HG02623 (cell line): ENCODE results near the gene MDN1.

Experiments used
- ATAC-seq: cut with Tn5 transposase; IDR thresholded peaks from one replicate; pipeline ENCODE4 v1.9.1; 2021; ENCODE audit warnings: moderate library complexity; ENCODE audit not compliant: unreplicated experiment

The MDN1 gene

GRCh38 chr6:89703292-89703691 lies 116.3 kb downstream of the MDN1 start:
- ATAC-seq = no peak

GRCh38 chr6:89702349-89702748 lies 117.2 kb downstream of the MDN1 start:
- no peak for ATAC-seq

DNA sequence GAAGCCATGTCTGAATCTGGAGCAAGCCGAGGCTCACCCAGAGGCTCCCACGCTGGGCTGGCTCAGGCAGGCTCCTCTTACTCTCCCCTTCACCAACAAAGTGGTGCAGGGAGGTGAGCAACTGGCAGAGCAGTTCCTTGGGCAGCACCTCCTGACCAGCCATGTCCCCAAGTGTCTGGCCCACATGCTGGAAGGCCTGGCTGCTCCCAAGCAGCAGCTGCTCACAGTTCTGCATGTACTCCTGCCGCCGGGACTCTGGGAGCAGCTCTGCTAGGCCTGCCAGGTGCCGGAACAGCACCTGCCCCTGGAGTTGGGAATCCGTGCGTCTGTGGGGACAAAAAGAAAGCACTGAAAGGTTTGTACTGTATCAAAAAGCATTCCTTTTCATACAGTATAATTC lies 123.9 kb downstream of the MDN1 start:
- no peak for ATAC-seq

GRCh38 chr6:89694428-89694827 lies 125.2 kb downstream of the MDN1 start:
- no peak for ATAC-seq

GRCh38 chr6:89693207-89693606 lies 126.4 kb downstream of the MDN1 start:
- no peak for ATAC-seq

DNA sequence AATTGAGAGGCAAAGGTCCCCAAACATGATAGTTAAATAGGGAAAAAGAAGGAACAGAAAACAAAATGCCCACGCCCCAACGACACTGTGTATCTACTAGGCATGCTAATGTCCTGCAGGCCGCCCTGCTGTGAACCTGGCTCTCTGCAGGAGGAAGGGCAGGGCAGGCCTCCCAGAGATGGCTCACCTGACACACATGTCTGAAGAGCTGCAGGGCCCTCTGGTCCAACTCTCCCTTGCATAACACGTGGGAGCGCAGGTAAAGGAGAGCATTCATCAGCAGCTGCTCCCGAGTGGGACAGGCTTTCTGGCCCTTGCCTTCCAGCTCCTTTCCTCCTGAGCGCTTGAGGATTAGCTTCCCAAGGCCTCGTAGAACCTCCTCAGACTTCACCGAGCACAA lies 127.3 kb downstream of the MDN1 start:
- no peak for ATAC-seq

DNA sequence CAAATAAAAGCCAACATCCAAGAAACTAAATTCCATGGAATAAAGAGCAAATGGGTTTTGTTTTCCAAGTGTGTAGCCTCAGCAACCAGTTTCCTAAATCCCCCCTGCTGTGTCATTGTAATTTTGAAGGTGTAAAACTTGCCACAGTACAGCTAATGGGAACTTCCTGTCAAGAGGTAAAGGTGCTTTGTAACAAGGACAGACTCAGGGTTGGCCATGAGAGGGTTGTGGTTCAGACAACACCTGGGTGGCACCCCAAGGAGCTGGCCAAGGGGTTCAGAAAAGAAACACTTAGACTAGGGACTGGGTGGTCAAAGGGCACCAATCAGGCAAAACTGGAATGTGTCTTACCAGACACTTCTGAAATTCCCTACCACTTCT lies 128.7 kb downstream of the MDN1 start:
- no peak for ATAC-seq

- no peak for ATAC-seq
These were observed 129.9 kb downstream of the MDN1 start for GRCh38 chr6:89689732-89690131.

GRCh38 chr6:89688328-89688727 lies 131.3 kb downstream of the MDN1 start:
- no peak for ATAC-seq

DNA sequence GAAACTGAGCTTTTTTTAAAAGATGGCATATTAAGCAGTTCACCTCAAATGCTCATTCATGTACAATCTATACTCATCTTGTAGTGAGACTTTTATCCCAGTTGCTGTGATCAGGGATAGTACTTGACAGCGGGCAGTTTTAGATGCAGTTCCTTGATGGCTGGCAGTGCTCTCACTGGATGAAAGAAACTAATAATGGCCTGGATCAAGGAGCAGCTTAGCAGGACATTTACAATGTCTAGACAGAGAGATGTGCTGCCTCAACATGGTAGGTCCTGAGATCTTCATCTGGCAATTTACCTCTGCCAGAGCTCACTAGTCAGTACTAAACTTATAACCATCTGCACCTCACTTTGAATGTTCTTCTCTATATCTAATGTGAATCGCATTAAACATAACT lies 134.3 kb downstream of the MDN1 start:
- ATAC-seq = no peak

- no peak for ATAC-seq
These were observed 136.6 kb downstream of the MDN1 start for GRCh38 chr6:89682991-89683390.

DNA sequence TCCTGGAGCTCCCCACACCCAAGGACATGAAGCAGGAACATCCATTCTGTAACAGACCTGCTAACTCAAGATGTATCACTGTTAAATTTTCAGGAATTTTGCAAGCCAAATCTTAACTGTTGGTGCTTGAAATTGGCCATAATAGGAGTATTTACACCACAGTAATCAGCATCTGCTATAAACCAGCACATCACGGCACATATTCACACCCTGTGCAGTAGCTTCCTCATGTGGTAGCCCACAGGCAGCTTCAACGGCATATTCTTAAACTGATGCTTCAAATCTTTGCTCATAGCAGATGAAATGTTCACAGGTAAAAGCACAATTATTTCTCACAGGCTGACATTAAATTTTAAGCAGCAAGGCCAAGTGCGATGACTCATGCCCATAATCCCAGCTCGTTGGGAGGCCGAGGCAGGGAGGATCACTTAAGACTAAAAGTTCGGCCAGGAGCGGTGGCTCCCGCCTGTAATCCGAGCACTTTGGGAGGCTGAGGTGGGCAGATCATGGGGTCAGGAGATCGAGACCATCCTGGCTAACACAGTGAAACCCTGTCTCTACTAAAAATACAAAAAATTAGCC lies 137.5 kb downstream of the MDN1 start:
- no peak for ATAC-seq

- ATAC-seq = no peak
These were observed 139.0 kb downstream of the MDN1 start for GRCh38 chr6:89680551-89680950.

DNA sequence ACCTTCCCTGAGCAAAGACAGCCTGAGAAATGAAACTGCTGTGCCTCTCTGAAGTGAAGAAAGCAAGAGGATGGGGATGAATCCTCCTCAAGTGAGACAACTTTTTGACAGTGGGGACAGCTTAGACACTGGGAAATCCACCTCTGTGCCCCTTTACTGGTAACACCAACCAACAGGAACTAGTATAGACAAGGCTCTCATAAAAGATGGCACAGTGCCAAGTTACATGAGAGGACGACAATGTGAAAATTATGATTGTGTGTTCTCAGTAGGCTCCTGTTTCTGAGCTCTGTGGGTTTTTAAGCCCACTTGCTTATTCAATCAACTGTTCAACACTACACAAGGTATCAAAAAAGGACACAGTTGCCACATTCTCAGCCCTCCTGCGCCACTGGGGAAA lies 139.4 kb downstream of the MDN1 start:
- no peak for ATAC-seq

GRCh38 chr6:89679215-89680120 lies 140.1 kb downstream of the MDN1 start:
- no peak for ATAC-seq

- no peak for ATAC-seq
These were observed 141.1 kb downstream of the MDN1 start for GRCh38 chr6:89678531-89678930.

GRCh38 chr6:89675949-89676748 lies 143.4 kb downstream of the MDN1 start:
- ATAC-seq = no peak

GRCh38 chr6:89670935-89671565 lies 148.5 kb downstream of the MDN1 start:
- ATAC-seq = no peak

GRCh38 chr6:89669002-89669401 lies 150.6 kb downstream of the MDN1 start:
- no peak for ATAC-seq

DNA sequence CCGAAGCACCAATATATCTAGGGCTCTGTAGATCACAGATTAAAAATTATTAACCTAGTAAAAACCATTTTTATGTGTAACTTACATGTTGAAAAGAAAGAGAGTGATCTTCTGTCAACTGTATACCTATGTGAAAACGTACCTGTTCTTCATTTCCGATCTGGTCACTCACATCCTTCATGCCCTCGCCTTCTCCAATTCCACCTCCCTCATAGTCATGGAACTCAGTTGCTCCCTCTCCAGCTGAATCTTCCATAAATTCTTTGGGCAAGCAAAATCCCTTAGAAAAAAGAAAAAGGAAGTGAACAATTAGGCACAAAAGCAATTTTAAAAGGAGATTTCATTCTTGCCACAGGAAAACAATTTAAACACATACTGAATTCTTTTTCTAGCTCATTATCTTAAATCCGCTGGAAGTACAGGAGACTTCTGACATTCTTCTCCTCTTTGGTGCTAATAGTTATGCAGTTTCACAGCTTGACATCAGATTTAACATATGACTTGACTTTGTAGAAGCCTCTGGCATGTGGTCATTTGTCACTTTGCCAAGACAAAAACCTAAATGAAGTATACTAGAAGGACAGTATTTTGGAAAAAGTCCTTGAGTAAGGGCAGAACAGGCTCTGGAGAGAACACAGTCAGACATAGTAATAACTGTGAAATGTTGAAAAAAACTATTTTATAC lies 151.6 kb downstream of the MDN1 start:
- ATAC-seq = no peak
